ENCODE data around the gene VPS13D. TPM values are rescaled to one million over a fixed set of nuclear protein-coding genes. Genes with fewer than 3 reads are reported as not detected.

Gene VPS13D
- total RNA-seq, 1 experiment from 2014 or later: 13.1 TPM

DNA sequence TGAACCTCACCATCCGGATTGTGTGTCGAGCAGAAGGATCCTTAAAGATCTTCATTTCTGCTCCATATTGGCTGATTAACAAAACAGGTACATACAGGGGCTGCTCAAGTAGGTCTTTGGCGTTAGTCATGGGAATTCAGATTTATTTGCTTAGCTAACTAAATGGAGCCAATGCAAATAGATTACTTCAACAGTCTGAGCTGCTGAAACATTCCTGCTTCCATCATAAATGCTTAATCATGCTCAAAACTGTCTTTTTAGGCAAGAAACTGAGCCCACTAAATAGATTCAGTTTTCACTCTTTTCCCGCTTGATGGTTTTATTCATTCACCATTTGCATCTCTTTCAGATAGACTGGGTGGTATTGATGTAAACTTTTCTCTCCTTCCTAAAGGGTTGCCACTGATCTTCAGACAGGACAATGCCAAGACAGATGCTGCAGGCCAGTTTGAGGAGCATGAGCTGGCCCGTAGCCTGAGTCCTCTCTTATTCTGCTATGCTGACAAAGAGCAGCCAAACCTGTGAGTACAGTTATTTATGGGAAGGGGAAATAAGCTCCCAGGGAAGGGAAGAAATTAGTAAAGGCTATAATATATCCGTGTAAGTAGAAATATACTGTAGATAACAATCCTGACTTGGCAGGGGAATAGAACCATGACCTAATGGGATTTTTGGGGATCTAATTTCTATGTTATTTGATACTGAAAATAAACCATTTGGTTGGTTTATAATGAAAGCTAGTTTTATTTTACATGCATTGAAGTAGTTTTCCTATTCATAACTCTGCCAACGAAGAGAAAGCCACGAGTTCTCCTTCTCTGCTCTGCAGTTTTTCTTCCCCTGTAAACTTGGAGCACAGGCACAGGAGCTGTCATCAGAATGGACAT lies 126.4 kb downstream of the VPS13D start:
- no peak overlapping the region for H3K4me3 ChIP-seq (ENCODE audit: insufficient read depth, low read depth, low read length)
- H3K27me3 ChIP-seq (ENCODE audit: control insufficient read depth, insufficient read depth, low read length): no peaks in the 10 kb centered on the region
- no peak for DNase-seq

DNA sequence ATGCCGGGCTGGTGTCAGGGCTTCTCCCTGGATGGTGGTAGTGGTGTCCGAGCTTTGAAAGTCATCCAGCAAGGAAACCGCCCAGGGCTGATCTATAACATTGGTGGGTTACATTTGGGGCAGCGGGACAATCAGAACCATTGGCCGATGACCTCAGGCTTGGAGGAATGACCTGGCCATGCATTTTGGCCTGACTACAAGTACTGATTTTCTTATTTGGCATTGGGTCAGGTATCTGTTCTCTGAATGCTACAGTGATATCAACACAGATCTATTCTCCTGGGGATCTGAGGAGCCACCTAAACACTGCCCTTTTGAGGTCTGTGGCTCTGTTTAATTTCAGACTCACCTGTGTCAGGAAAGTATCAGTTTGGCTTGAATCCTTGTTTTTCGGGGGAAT lies 128.7 kb downstream of the VPS13D start:
- Histone ChIP-seq H3K27me3 (ENCODE audit: control insufficient read depth, insufficient read depth, low read length) (no peaks in the 10 kb centered on the region), H3K4me3 (ENCODE audit: insufficient read depth, low read depth, low read length) (no peak overlapping the region), H3K36me3 (replicated peaks; ENCODE audit: control insufficient read depth, insufficient read depth, low read length) (peaks cover 2% of the 10 kb centered on the region; the same call in 1 of the 2 replicates)
- no peak for DNase-seq

More for the DNA sequence above, 126.4 kb downstream of the VPS13D start:
- no peaks in the 10 kb centered on the region for H3K36me3 ChIP-seq (replicated peaks; ENCODE audit: control insufficient read depth, insufficient read depth, low read length)

DNA sequence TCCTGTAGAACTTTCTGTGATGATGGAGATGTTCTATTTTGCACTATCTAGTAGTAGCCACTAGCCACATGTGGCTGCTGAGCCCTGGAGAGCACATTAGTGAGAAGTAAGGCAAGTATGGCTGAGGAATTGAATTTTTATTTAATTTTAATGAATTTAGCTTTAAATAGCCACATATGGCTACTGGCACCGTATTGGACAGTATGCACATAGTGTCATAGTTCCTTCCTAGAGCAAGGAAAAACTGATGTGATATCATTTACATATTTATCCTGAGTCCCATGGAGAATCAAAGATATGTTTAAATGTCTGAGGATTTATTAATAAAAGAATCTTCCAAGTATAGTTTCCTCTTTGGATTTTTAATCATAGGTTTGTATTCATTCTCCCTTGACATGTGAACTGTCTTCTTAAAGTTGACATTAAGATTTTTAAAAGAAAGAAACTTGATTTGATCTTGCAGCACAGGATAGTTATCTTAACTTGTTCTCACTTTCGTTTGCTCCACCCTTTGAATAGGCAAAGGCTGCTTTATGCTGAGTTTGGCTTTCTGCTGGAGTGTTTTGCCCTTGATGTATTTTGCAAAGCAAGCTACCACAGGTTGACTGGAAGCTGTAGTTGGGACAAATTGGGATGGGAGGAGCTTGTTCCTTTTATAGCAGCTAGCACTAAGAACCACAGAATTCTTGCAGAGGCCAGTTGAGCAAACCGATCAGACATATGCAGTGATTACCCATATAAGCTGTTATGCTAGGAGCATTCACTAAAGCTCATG lies 129.7 kb downstream of the VPS13D start:
- H3K36me3 ChIP-seq (replicated peaks; ENCODE audit: control insufficient read depth, insufficient read depth, low read length): peaks cover 2% of the 10 kb centered on the region; the same call in 1 of the 2 replicates
- H3K27me3 ChIP-seq (ENCODE audit: control insufficient read depth, insufficient read depth, low read length): no peaks in the 10 kb centered on the region
- no peak for DNase-seq

DNA sequence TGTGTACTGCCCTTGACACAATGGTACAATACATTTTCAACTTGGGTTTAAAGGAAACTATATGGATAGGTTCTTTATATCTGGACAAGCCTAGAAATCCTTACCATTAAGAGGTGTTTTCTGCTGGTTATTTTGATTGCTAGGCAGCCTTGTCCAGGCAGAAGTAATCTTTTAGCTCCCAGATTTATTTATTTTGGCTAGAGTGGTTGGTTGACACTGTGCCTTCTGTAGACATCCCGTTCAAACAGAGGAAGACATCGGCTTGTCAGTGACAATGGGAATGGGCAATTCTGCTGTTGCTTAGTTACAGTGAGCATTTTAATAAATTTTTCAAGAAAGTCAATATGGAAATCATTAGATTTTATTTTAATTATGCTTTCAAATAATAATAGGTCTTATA lies 138.8 kb downstream of the VPS13D start:
- no peaks in the 10 kb centered on the region for H3K27me3 ChIP-seq (ENCODE audit: control insufficient read depth, insufficient read depth, low read length)
- peaks cover 1% of the 10 kb centered on the region; the same call in 1 of the 2 replicates for H3K36me3 ChIP-seq (replicated peaks; ENCODE audit: control insufficient read depth, insufficient read depth, low read length)
- no peak overlapping the region for H3K4me3 ChIP-seq (ENCODE audit: insufficient read depth, low read depth, low read length)
- DNase-seq: no peak

More for the DNA sequence above, 129.7 kb downstream of the VPS13D start:
- no peak overlapping the region for H3K4me3 ChIP-seq (ENCODE audit: insufficient read depth, low read depth, low read length)

DNA sequence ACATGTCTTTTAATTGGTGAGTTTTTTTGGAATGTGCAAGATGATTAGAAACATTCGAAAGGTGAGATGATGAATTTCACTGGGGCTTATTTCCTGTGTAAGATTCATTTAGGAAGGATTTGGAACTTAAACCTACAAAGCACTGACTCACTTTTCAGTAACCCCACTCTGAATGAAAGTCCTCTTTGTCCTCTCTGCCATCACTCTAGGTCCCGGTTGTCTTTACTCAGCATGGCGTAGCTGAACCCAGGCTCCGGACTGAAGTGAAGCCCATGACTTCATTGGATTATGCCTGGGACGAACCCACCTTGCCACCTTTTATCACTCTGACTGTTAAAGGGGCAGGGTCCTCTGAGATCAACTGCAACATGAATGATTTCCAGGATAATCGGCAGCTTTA lies 139.4 kb downstream of the VPS13D start:
- Histone ChIP-seq H3K4me3 (ENCODE audit: insufficient read depth, low read depth, low read length) (no peak overlapping the region), H3K36me3 (replicated peaks; ENCODE audit: control insufficient read depth, insufficient read depth, low read length) (peaks cover 1% of the 10 kb centered on the region; the same call in 1 of the 2 replicates), H3K27me3 (ENCODE audit: control insufficient read depth, insufficient read depth, low read length) (no peaks in the 10 kb centered on the region)
- DNase-seq: no peak

DNA sequence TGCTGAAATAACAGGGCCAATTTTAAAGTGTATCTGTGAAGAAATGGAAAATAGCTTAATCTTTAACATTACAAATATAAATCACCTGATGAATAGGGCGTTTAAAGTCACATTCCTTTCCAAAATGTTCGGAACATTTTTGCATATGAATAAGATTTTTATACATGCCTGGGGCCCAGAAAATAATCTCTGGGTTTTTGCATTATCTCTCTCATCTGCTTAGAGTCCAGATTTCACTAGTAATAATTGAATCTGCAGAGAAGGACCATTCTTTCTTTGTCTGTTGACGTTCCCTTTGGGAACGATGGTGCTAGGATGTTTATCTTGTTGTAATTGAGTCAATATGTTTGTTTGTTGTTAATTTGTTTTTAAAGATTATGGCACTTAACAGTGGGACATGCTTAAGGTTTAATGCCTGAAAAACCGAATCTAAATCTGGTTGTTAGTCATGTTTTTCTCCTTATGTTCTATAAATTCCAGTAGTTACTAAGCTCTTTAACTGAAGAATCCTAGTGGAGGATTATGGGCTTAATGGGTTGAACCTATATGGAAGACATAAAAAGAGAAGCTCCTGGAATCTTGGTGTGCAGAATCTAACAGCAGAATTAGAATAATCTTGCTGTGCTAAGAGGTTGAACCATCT lies 140.6 kb downstream of the VPS13D start:
- peaks cover 1% of the 10 kb centered on the region; the same call in 1 of the 2 replicates for H3K36me3 ChIP-seq (replicated peaks; ENCODE audit: control insufficient read depth, insufficient read depth, low read length)
- no peak overlapping the region for H3K4me3 ChIP-seq (ENCODE audit: insufficient read depth, low read depth, low read length)
- H3K27me3 ChIP-seq (ENCODE audit: control insufficient read depth, insufficient read depth, low read length): no peaks in the 10 kb centered on the region
- no peak for DNase-seq

DNA sequence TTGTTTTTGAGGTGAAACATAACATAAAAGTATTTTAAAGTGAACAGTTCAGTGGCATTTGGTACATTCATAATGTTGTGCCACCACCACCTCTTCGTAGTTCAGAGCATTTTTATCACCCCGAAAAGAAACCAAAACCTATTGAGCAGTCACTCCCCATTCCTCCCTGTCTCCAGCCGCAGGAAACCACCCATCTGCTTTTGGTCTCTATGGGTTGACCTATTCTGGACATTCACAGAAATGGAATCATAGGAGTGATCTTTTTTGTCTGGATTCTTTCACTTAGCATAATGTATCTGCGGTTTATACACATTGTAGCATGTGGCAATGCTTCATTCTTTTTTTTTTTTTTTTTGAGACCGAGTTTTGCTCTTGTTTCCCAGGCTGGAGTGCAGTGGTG lies 141.2 kb downstream of the VPS13D start:
- Histone ChIP-seq H3K36me3 (replicated peaks; ENCODE audit: control insufficient read depth, insufficient read depth, low read length) (peaks cover 3% of the 10 kb centered on the region), H3K27me3 (ENCODE audit: control insufficient read depth, insufficient read depth, low read length) (no peaks in the 10 kb centered on the region), H3K4me3 (ENCODE audit: insufficient read depth, low read depth, low read length) (no peak overlapping the region)
- no peak for DNase-seq

DNA sequence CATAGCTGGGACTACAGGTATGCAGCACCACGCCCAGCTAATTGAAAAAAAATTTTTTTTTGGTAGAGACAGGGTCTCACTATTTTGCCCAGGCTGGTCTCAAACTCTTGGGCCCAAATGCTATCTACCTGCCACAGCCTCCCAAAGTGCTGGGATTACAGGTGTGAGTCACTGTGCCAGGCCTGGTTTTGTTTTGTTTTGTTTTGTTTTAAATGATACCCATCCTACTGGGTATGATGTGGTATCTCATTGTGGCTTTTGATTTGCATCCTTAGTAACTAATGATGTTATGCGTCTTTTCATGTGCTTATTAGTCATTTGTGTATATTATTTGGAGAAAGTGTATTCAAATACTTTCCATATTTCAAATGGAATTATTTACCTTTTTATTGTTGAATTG lies 142.3 kb downstream of the VPS13D start:
- DNase-seq: no peak
- no peaks in the 10 kb centered on the region for H3K27me3 ChIP-seq (ENCODE audit: control insufficient read depth, insufficient read depth, low read length)
- peaks cover 3% of the 10 kb centered on the region for H3K36me3 ChIP-seq (replicated peaks; ENCODE audit: control insufficient read depth, insufficient read depth, low read length)
- H3K4me3 ChIP-seq (ENCODE audit: insufficient read depth, low read depth, low read length): no peak overlapping the region

DNA sequence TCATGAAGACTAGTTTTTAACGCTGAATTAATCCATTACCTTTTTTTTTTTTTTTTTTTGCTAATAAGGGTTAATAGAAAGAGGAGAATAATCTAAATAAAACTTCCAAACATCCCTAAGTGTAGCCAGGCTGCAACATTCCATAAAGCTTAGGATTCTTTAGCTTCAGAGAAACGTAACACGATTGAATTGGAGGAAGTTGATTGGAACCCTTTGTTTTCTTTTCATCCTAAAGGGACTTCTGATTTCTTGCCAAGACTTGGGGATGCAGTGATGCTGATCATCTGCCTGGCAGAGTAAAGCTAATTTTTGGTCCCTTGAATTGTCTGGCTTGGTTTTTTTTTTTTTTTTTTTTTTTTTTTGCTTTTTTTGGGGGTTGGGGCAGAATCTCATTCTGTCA lies 142.9 kb downstream of the VPS13D start:
- Histone ChIP-seq H3K36me3 (replicated peaks; ENCODE audit: control insufficient read depth, insufficient read depth, low read length) (peaks cover 3% of the 10 kb centered on the region), H3K4me3 (ENCODE audit: insufficient read depth, low read depth, low read length) (no peak overlapping the region), H3K27me3 (ENCODE audit: control insufficient read depth, insufficient read depth, low read length) (no peaks in the 10 kb centered on the region)
- DNase-seq: no peak

DNA sequence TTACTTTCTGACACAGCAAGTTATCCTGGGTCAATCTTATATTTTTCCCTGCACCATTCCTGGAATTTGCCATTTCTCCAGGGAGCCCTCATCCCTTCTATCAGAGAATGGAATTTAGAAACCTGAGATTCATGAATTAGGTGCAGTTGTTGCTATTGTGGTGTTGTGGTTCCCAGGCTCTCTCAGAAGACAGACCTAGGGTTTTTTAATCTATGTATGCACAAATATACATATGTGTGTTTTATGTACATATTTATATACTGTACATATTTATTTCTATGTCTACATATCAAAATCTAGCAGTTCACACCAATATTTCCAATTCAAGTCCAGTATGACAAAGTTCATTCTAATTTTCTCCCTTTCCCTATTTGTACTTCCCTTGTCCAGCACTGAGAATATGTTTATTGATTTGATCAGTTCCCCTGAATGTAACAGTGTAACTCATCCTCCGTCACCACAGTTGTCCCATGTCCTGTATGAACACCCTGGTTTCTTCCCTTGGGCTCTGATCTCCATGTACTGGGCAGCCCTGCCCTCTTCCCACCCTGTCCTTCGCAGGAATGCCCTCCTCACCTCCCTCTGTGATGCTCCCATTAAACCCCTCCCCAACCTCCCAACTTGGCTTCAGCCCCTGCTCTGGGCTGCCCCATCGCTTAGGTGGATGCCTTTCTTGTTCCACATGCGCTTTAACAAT lies 145.5 kb downstream of the VPS13D start:
- Histone ChIP-seq H3K36me3 (replicated peaks; ENCODE audit: control insufficient read depth, insufficient read depth, low read length) (peaks cover 4% of the 10 kb centered on the region), H3K27me3 (ENCODE audit: control insufficient read depth, insufficient read depth, low read length) (no peaks in the 10 kb centered on the region), H3K4me3 (ENCODE audit: insufficient read depth, low read depth, low read length) (no peak overlapping the region)
- no peak for DNase-seq

DNA sequence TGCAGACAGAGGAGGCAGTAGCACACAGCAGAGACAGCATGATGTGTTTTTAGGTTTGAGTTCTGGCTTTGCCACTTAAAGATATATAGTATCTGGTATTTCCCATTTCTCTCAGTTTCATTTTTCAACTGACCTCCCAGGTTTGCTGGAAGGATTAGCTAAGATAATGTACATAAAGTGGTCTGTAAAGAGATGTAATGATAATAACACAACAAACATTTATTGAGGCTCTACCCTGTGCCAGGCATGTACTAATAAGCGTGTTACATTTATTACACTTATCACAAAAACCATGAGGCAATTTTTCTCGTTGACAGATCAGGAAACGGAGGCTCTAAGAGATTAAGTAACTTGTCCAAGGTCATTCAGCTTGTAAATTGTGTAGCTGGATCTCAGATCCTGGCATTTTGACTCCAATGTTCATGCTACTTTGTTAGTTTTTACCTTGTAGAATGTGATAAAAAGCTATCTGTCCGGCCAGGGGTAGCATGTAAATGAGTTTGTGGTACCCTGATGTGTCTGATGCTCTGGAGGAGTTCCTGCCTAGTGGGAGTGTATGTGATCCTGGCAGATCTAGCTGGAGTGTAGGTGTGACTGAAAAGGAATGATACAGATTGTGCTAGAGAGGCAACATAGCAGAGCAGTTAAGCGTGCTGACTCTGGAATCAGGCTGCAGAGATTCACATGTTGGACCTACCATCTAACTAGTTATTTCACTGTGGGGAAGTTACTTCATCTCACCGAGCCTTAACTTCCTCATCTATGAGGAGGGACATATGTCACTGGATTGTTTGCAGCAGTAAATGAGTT lies 146.6 kb downstream of the VPS13D start:
- H3K27me3 ChIP-seq (ENCODE audit: control insufficient read depth, insufficient read depth, low read length): no peaks in the 10 kb centered on the region
- H3K4me3 ChIP-seq (ENCODE audit: insufficient read depth, low read depth, low read length): no peak overlapping the region
- no peak for DNase-seq
- peaks cover 4% of the 10 kb centered on the region for H3K36me3 ChIP-seq (replicated peaks; ENCODE audit: control insufficient read depth, insufficient read depth, low read length)

DNA sequence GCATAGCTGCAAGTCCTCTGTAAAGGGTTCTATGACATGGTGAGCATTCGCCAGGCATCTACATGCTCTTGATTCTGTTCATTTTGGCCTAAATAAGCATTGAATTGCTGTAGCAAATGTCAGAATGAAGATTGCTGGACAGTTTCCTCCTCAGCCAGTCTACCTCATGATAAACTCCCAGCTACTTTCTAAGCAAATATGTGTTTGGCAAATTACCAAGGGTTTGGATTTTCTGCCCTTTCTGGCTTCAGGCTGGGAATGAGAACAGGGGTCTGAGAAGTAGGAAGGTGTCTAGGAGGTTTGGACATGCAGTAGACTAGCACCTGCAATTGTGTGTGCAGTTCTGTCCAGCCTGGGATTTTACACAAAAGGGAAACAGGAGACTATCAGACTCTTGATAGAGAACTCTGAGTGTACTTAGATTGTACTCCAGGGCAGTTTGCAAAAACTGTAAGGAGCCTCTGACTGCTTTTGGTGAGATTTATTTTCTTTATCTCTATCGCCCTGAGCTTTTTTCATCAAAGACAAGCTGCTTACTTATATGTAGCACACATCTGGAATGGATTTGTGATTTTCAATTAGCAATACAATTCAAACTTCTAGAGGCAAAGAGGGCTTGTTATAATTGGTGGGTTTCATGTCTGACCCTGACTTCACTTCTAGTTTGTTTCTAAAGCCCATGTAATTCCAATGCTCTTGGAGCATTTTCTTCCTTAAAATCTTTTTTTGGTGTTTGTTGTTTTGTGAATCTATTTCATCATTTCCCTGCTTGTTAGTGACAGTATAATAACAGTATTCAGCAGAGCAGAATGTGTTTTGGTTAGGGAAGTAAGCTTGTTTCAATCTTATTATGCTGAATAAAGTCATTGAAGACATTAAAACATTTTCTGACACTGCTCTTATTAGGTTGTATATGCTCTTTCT lies 150.8 kb downstream of the VPS13D start:
- Histone ChIP-seq H3K27me3 (ENCODE audit: control insufficient read depth, insufficient read depth, low read length) (no peaks in the 10 kb centered on the region), H3K4me3 (ENCODE audit: insufficient read depth, low read depth, low read length) (no peak overlapping the region), H3K36me3 (replicated peaks; ENCODE audit: control insufficient read depth, insufficient read depth, low read length) (peaks cover 4% of the 10 kb centered on the region)
- no peak for DNase-seq

DNA sequence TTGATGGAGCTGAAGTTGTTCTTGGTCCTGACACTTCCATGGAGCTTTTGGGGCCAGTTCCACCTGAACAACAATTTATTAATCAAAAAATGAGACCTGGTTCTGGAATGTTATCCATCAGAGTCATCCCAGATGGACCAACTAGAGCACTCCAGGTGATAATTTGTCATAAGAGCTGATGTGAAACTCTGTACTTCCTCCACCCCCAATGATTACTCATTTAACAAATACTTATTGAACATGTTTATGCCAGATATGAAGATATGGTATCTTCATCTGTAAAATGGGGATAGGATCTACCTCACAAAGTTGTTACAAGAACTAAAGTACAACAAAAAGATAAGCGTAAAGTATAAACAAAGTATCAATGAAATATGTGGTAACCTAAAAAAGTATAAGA lies 153.2 kb downstream of the VPS13D start:
- DNase-seq: no peak
- H3K27me3 ChIP-seq (ENCODE audit: control insufficient read depth, insufficient read depth, low read length): no peaks in the 10 kb centered on the region
- H3K4me3 ChIP-seq (ENCODE audit: insufficient read depth, low read depth, low read length): no peak overlapping the region
- peaks cover 10% of the 10 kb centered on the region for H3K36me3 ChIP-seq (replicated peaks; ENCODE audit: control insufficient read depth, insufficient read depth, low read length)

All from H7 (cell line).